ENCODE measurements around the gene NCAPG2. TPM values are rescaled to one million over a fixed set of nuclear protein-coding genes. Genes with fewer than 3 reads are reported as not detected.

Gene NCAPG2
- total RNA-seq, 4 donors from 2014 or later = 3.4 to 9.0 (median 4.3) TPM

- Histone ChIP-seq H3K9me3 (no peaks in the 10 kb centered on the region), H3K27ac (no peak overlapping the region), H3K4me1 (no peaks in the 10 kb centered on the region), H3K36me3 (no peaks in the 10 kb centered on the region), H3K4me3 (no peak overlapping the region), H3K27me3 (no peaks in the 10 kb centered on the region)
- DNase-seq = no peak
- in situ Hi-C loops (cut with MboI; ENCODE audit: low pct_ligation_motif_present in 1 of 4, low pct_unique_long_range_greater_than_20kb in 1 of 4, low sequenced_read_pairs in 3 of 4) = no loop called here
- intact Hi-C loops (cut with DNase I; ENCODE audit: low total_unique reads) = no loop called here
- TF ChIP-seq, protein P1, sequence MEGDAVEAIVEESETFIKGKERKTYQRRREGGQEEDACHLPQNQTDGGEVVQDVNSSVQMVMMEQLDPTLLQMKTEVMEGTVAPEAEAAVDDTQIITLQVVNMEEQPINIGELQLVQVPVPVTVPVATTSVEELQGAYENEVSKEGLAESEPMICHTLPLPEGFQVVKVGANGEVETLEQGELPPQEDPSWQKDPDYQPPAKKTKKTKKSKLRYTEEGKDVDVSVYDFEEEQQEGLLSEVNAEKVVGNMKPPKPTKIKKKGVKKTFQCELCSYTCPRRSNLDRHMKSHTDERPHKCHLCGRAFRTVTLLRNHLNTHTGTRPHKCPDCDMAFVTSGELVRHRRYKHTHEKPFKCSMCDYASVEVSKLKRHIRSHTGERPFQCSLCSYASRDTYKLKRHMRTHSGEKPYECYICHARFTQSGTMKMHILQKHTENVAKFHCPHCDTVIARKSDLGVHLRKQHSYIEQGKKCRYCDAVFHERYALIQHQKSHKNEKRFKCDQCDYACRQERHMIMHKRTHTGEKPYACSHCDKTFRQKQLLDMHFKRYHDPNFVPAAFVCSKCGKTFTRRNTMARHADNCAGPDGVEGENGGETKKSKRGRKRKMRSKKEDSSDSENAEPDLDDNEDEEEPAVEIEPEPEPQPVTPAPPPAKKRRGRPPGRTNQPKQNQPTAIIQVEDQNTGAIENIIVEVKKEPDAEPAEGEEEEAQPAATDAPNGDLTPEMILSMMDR (IDR thresholded peaks at IDR 0.05) = no peak
- no peak for TF ChIP-seq POLR2AphosphoS5 (IDR thresholded peaks at IDR 0.05)
- TF ChIP-seq POLR2A (IDR thresholded peaks at IDR 0.05) = no peak
- no peak for TF ChIP-seq EP300 (IDR thresholded peaks at IDR 0.05; ENCODE audit: low read depth)
- 98 to 100% methylated on average over 2 to 11 of the region's 11 CpGs for WGBS, 2 donors (ENCODE audit: low coverage in 1 of 2)
Observed at GRCh38 chr7:158655507-158655906, 49.1 kb downstream of the NCAPG2 start.

- Histone ChIP-seq H3K4me1 (peaks cover 0 to 12% (median 0%) of the 10 kb centered on the region in 4 donors), H3K36me3 (no peaks in the 10 kb centered on the region), H3K4me3 (no peak overlapping the region), H3K9me3 (no peaks in the 10 kb centered on the region), H3K27me3 (no peaks in the 10 kb centered on the region), H3K27ac (no peak overlapping the region)
- TF ChIP-seq, protein P1 (IDR thresholded peaks at IDR 0.05) = no peak
- no peak for TF ChIP-seq POLR2A (IDR thresholded peaks at IDR 0.05)
- TF ChIP-seq EP300 (IDR thresholded peaks at IDR 0.05; ENCODE audit: low read depth) = no peak
- no peak for TF ChIP-seq POLR2AphosphoS5 (IDR thresholded peaks at IDR 0.05)
- 87 to 92% methylated on average over 3 to 11 of the region's 11 CpGs for WGBS, 2 donors (ENCODE audit: low coverage in 1 of 2)
- in situ Hi-C loops (cut with MboI; ENCODE audit: low pct_ligation_motif_present in 1 of 4, low pct_unique_long_range_greater_than_20kb in 1 of 4, low sequenced_read_pairs in 3 of 4) = no loop called here
- intact Hi-C loops (cut with DNase I; ENCODE audit: low total_unique reads) = no loop called here
- DNase-seq = no peak
Observed at GRCh38 chr7:158651968-158652565, 52.5 kb downstream of the NCAPG2 start.

DNA sequence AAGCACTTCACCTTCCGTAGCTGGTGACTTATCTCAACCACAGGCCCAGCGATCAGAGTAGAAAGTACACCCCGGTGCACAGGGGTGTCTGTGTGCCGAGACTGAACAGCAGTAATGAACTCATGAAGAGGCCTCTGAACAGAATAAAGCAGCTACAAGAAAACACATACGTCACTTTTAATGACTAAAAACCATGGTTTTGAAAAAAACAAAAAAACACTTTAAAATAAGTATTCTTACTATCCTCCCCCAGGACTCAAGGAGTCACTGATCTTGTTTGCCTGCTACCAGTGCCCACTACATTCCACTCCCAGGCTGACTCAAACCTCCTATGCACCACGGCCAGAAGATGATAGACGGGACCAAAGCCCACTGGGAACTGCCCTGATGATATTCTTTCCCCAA, 53.8 kb downstream of the NCAPG2 start:
- Histone ChIP-seq H3K9me3 (no peaks in the 10 kb centered on the region), H3K4me3 (no peak overlapping the region), H3K27me3 (no peaks in the 10 kb centered on the region), H3K36me3 (peaks cover 0 to 3% (median 0%) of the 10 kb centered on the region in 4 donors), H3K27ac (no peak overlapping the region), H3K4me1 (peaks cover 0 to 12% (median 0%) of the 10 kb centered on the region in 4 donors)
- intact Hi-C loops (cut with DNase I; ENCODE audit: low total_unique reads) (no loop called here), in situ Hi-C loops (cut with MboI; ENCODE audit: low pct_ligation_motif_present in 1 of 4, low pct_unique_long_range_greater_than_20kb in 1 of 4, low sequenced_read_pairs in 3 of 4) (no loop called here)
- WGBS, 2 donors (ENCODE audit: low coverage in 1 of 2) = 87 to 94% methylated on average over 6 to 7 of the region's 7 CpGs
- no peak for DNase-seq
- TF ChIP-seq POLR2AphosphoS5 (IDR thresholded peaks at IDR 0.05) (no peak), POLR2A (IDR thresholded peaks at IDR 0.05) (no peak), EP300 (IDR thresholded peaks at IDR 0.05; ENCODE audit: low read depth) (no peak)
- TF ChIP-seq, protein P1 (IDR thresholded peaks at IDR 0.05) = no peak

- DNase-seq = no peak
- 25 to 61% methylated on average over 2 of the region's 2 CpGs for WGBS, 2 donors (ENCODE audit: low coverage in 1 of 2)
- no peak overlapping the region for H3K4me3 ChIP-seq
- peaks cover 0 to 3% (median 0%) of the 10 kb centered on the region in 4 donors for H3K36me3 ChIP-seq
- H3K4me1 ChIP-seq = peaks cover 0 to 12% (median 0%) of the 10 kb centered on the region in 4 donors
- peak overlapping the region in 1 of 4 donors; percentile 12 for H3K27ac ChIP-seq
- H3K9me3 ChIP-seq = no peaks in the 10 kb centered on the region
- TF ChIP-seq POLR2AphosphoS5 (IDR thresholded peaks at IDR 0.05) (peak in 2 of 3 donors; percentile 12 to 32), EP300 (IDR thresholded peaks at IDR 0.05; ENCODE audit: low read depth) (no peak)
- intact Hi-C loops (cut with DNase I; ENCODE audit: low total_unique reads) = no loop called here
- in situ Hi-C loops (cut with MboI; ENCODE audit: low pct_ligation_motif_present in 1 of 4, low pct_unique_long_range_greater_than_20kb in 1 of 4, low sequenced_read_pairs in 3 of 4) = no loop called here
- H3K27me3 ChIP-seq = no peaks in the 10 kb centered on the region
Observed at GRCh38 chr7:158649279-158649678, 55.3 kb downstream of the NCAPG2 start.

Measured in transverse colon (tissue), 4 donors.